SK-N-SH treated with all-trans-retinoic acid at 6 μM for 48 hours (cell line): Measurements from ENCODE around the gene CD68.

Source experiments
- ARNTL ChIP-seq: fragments of 450-650 bp; formaldehyde crosslinking; IDR thresholded peaks from 2 replicates; pipeline ENCODE4 v1.5.0; 2020; ENCODE audit warnings: low read depth, mild to moderate bottlenecking, moderate library complexity, borderline replicate concordance
- BACH2 ChIP-seq: fragments of 250-450 bp; sonication (Bioruptor Pico); IDR thresholded peaks from 2 replicates; pipeline ENCODE4 v1.9.0; 2021; ENCODE audit warnings: mild to moderate bottlenecking, borderline replicate concordance
- CSDC2 ChIP-seq: fragments of 250-450 bp; sonication (Bioruptor Pico); IDR thresholded peaks from 2 replicates; pipeline ENCODE4 v1.5.0; 2020; ENCODE audit warnings: mild to moderate bottlenecking, moderate library complexity
- ISL1 ChIP-seq: fragments of 250-450 bp; sonication (Bioruptor Pico); IDR thresholded peaks from 2 replicates; pipeline ENCODE4 v2.1.2; 2022; ENCODE audit warnings: mild to moderate bottlenecking, moderate library complexity
- PPARA ChIP-seq: fragments of 250-450 bp; sonication (Bioruptor Pico); IDR thresholded peaks from 2 replicates; pipeline ENCODE4 v1.5.0; 2020; ENCODE audit warnings: mild to moderate bottlenecking, borderline replicate concordance
- RARB ChIP-seq: fragments of 250-450 bp; sonication (Bioruptor Pico); IDR thresholded peaks from 2 replicates; pipeline ENCODE4 v1.8.0; 2021; ENCODE audit warnings: mild to moderate bottlenecking, moderate library complexity
- ZC3H10 ChIP-seq: fragments of 250-450 bp; sonication (Bioruptor Pico); IDR thresholded peaks from 2 replicates; pipeline ENCODE4 v1.5.1; 2021; ENCODE audit warnings: mild to moderate bottlenecking, moderate library complexity
- ZFP3 ChIP-seq: fragments of 250-450 bp; sonication (Bioruptor Pico); IDR thresholded peaks from 2 replicates; pipeline ENCODE4 v1.5.0; 2020; ENCODE audit warnings: mild to moderate bottlenecking, moderate library complexity
- ZFP30 ChIP-seq: fragments of 450-650 bp; formaldehyde crosslinking; IDR thresholded peaks from 2 replicates; pipeline ENCODE4 v1.5.0; 2022; ENCODE audit warnings: mild to moderate bottlenecking, moderate library complexity
- ZNF565 ChIP-seq: fragments of 450-650 bp; formaldehyde crosslinking; conservative IDR thresholded peaks from 2 replicates; pipeline ENCODE4 v1.5.0; 2020; ENCODE audit warnings: low read depth, mild to moderate bottlenecking, moderate library complexity
- ZNF70 ChIP-seq: fragments of 450-650 bp; formaldehyde crosslinking; IDR thresholded peaks from 2 replicates; pipeline ENCODE4 v1.5.0; 2020; ENCODE audit warnings: mild to moderate bottlenecking, moderate library complexity
- TF ChIP-seq, protein P1 (sequence below): fragments of 250-450 bp; sonication (Bioruptor Pico); IDR thresholded peaks from 2 replicates; pipeline ENCODE4 v1.8.0; 2020; ENCODE audit warnings: mild to moderate bottlenecking, moderate library complexity, borderline replicate concordance

- TF ChIP-seq CSDC2 (CRISPR knock-in tag) (no peak), ZNF70 (CRISPR knock-in tag) (no peak), PPARA (CRISPR knock-in tag) (no peak), RARB (CRISPR knock-in tag) (no peak), ARNTL (CRISPR knock-in tag) (no peak), BACH2 (no peak), ZC3H10 (CRISPR knock-in tag) (no peak), ZFP3 (CRISPR knock-in tag) (no peak), ZFP30 (CRISPR knock-in tag) (no peak), ZNF565 (CRISPR knock-in tag) (no peak), ISL1 (no peak)
- TF ChIP-seq, protein P1, sequence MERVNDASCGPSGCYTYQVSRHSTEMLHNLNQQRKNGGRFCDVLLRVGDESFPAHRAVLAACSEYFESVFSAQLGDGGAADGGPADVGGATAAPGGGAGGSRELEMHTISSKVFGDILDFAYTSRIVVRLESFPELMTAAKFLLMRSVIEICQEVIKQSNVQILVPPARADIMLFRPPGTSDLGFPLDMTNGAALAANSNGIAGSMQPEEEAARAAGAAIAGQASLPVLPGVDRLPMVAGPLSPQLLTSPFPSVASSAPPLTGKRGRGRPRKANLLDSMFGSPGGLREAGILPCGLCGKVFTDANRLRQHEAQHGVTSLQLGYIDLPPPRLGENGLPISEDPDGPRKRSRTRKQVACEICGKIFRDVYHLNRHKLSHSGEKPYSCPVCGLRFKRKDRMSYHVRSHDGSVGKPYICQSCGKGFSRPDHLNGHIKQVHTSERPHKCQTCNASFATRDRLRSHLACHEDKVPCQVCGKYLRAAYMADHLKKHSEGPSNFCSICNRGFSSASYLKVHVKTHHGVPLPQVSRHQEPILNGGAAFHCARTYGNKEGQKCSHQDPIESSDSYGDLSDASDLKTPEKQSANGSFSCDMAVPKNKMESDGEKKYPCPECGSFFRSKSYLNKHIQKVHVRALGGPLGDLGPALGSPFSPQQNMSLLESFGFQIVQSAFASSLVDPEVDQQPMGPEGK (CRISPR knock-in tag) = no peak
These were observed 3.5 kb upstream of the CD68 start for GRCh38 chr17:7575959-7576358.
